B cell (primary cell): Measurements from ENCODE around the gene PSMB2. TPM values are rescaled to one million over a fixed set of nuclear protein-coding genes. Genes with fewer than 3 reads are reported as not detected.

Experiments used
- ATAC-seq: fragments of 200-7000 bp; cut with Tn5 transposase; one replicate; pipeline ENCODE4 v1.10.0; 2021; ENCODE audit warnings: low read depth, mild to moderate bottlenecking, moderate number of reproducible peaks, moderate library complexity
- CTCF ChIA-PET: fragments of 350-600 bp; sonication (Branson Sonifier 250); formaldehyde crosslinking; loops from one replicate; lab custom pipeline; 2021; ENCODE audit warnings: antibody characterized with exemption, inconsistent platforms; lab: Charles Lee
- POLR2A ChIA-PET: fragments of 350-600 bp; sonication (Branson Sonifier 250); formaldehyde crosslinking; loops from one replicate; lab custom pipeline; 2021; ENCODE audit warnings: antibody characterized with exemption; lab: Charles Lee
- DNase-seq: peaks from one replicate; pipeline ENCODE4 v3.0.0; 2013
- H2AFZ ChIP-seq: 2 replicates; pipeline ENCODE4 v1.6.1; 2012; ENCODE audit warnings: mild to moderate bottlenecking, low read depth, low read length; ENCODE audit not compliant: insufficient read depth, poor library complexity, severe bottlenecking
- H3K27ac ChIP-seq, 2 donors: 1 replicate in 1 of 2; 2 replicates in 1 of 2; pipeline ENCODE4 v1.5.1; 2012 to 2013; ENCODE audit warnings: low read length in 2 of 2, mild to moderate bottlenecking in 2 of 2, moderate library complexity in 1 of 2
- H3K27me3 ChIP-seq, 4 experiments: fragments of 200-600 bp in 1 of 4; sonication (generic) in 1 of 4; replicated peaks in 1 of 4; 1 replicate in 2 of 4; 2 replicates in 2 of 4; pipeline versions ENCODE4 v1.6.1 to v1.7.0; 2013 to 2016; ENCODE audit warnings: low read length in 3 of 4, mild to moderate bottlenecking in 2 of 4, mixed read lengths in 1 of 4, moderate library complexity in 1 of 4; ENCODE audit not compliant: insufficient read depth in 4 of 4, control insufficient read depth in 3 of 4; ENCODE audit errors: control extremely low read depth in 1 of 4
- H3K36me3 ChIP-seq, 2 experiments: replicated peaks in 1 of 2; 1 replicate in 1 of 2; 2 replicates in 1 of 2; pipeline versions ENCODE4 v1.6.1 to v1.7.1; 2013; ENCODE audit warnings: low read length in 1 of 2; ENCODE audit not compliant: insufficient read depth in 2 of 2, control insufficient read depth in 1 of 2; ENCODE audit errors: control extremely low read depth in 1 of 2, extremely low read depth in 1 of 2
- H3K4me1 ChIP-seq, 2 donors: fragments of 200-600 bp in 1 of 2; sonication (generic) in 1 of 2; 1 replicate in 1 of 2; 2 replicates in 1 of 2; pipeline versions ENCODE4 v1.5.1 to v1.6.1; 2013 to 2017; ENCODE audit warnings: low read length in 2 of 2; ENCODE audit not compliant: control insufficient read depth in 2 of 2, insufficient read depth in 2 of 2
- H3K4me2 ChIP-seq: replicated peaks from 2 replicates; pipeline ENCODE3; 2012; ENCODE audit warnings: mild to moderate bottlenecking, low read depth, low read length; ENCODE audit not compliant: poor library complexity, severe bottlenecking
- H3K4me3 ChIP-seq, 5 experiments: fragments of 200-600 bp in 1 of 5; sonication (generic) in 1 of 5; 1 replicate in 3 of 5; 2 replicates in 2 of 5; pipeline versions ENCODE4 v1.5.1 to v1.7.0; 2011 to 2016; ENCODE audit warnings: low read length in 4 of 5, mild to moderate bottlenecking in 4 of 5, low read depth in 2 of 5, control low read depth in 1 of 5, moderate library complexity in 1 of 5; ENCODE audit not compliant: insufficient read depth in 1 of 5; ENCODE audit errors: control extremely low read depth in 1 of 5, extremely low read depth in 1 of 5
- H3K79me2 ChIP-seq: fragments of 200-600 bp; sonication (generic); one replicate; pipeline ENCODE4 v1.6.0; 2016; ENCODE audit warnings: low read length; ENCODE audit not compliant: control insufficient read depth, insufficient read depth
- H3K9ac ChIP-seq: fragments of 200-600 bp; sonication (generic); 2 replicates; pipeline ENCODE4 v1.6.1; 2017; ENCODE audit warnings: mild to moderate bottlenecking, low read length, moderate library complexity
- H3K9me3 ChIP-seq, 3 donors: one replicate each; pipeline versions ENCODE4 v1.6.1 to v1.7.1; 2013; ENCODE audit warnings: low read length in 2 of 3; ENCODE audit not compliant: control insufficient read depth in 2 of 3, insufficient read depth in 1 of 3; ENCODE audit errors: control extremely low read depth in 1 of 3
- H4K20me1 ChIP-seq: 2 replicates; pipeline ENCODE4 v1.6.0; 2012; ENCODE audit warnings: mild to moderate bottlenecking, low read length; ENCODE audit not compliant: insufficient read depth, control insufficient read depth, poor library complexity, severe bottlenecking
- H3K27ac Mint-ChIP-seq: one replicate; pipeline ENCODE4 v1.8.0; 2021; ENCODE audit warnings: mixed read lengths
- H3K27me3 Mint-ChIP-seq: one replicate; pipeline ENCODE4 v1.8.0; 2021; ENCODE audit warnings: mixed read lengths
- H3K4me1 Mint-ChIP-seq: one replicate; pipeline ENCODE4 v1.8.0; 2021; ENCODE audit warnings: mixed read lengths
- H3K4me3 Mint-ChIP-seq: one replicate; pipeline ENCODE4 v1.8.0; 2021; ENCODE audit warnings: mixed read lengths
- H3K9me3 Mint-ChIP-seq: one replicate; pipeline ENCODE4 v1.8.0; 2022; ENCODE audit warnings: mixed read lengths; ENCODE audit not compliant: insufficient read depth
- EZH2 ChIP-seq: IDR thresholded peaks from 2 replicates; pipeline ENCODE4 v1.6.1; 2012; ENCODE audit warnings: borderline replicate concordance, low read depth, mild to moderate bottlenecking, moderate library complexity, low read length; ENCODE audit not compliant: insufficient read depth, poor library complexity, severe bottlenecking
- WGBS: methylation state at CpG from one replicate; pipeline ENCODE4 v1.1.5; 2013; ENCODE audit warnings: missing lambda C conversion rate; ENCODE audit not compliant: insufficient coverage; 5-methylcytosine and 5-hydroxymethylcytosine counted together
- intact Hi-C: fragments of 100-400 bp; cut with micrococcal nuclease; formaldehyde crosslinking; loops from one replicate; pipeline ENCODE4 v1.10.0; 2022
- polyA plus RNA-seq: library from polyadenylated mRNA; depleted of rRNA; stranded (reverse); fragments of >200 nt; gene quantifications from 2 replicates; pipeline ENCODE4 v1.2.3, GENCODE V29; 2012
- total RNA-seq, 2 donors: library from RNA; stranded (reverse); fragments of 120-200 nt in 1 of 2; gene quantifications; 1 replicate in 1 of 2; 2 replicates in 1 of 2; pipeline versions ENCODE4 v1.2.3 to v1.2.4, GENCODE V29; 2013 to 2022
- TF ChIP-seq, protein P1 (sequence below): fragments of 200-600 bp; IDR thresholded peaks from one replicate; pipeline ENCODE4 v1.8.0; 2022; ENCODE audit warnings: antibody characterized with exemption, mild to moderate bottlenecking

Gene PSMB2
- total and polyA plus RNA-seq, 2 donors (not counting 1 experiment from before 2014, with no cell fraction given): 20.5 to 26.2 TPM

DNA sequence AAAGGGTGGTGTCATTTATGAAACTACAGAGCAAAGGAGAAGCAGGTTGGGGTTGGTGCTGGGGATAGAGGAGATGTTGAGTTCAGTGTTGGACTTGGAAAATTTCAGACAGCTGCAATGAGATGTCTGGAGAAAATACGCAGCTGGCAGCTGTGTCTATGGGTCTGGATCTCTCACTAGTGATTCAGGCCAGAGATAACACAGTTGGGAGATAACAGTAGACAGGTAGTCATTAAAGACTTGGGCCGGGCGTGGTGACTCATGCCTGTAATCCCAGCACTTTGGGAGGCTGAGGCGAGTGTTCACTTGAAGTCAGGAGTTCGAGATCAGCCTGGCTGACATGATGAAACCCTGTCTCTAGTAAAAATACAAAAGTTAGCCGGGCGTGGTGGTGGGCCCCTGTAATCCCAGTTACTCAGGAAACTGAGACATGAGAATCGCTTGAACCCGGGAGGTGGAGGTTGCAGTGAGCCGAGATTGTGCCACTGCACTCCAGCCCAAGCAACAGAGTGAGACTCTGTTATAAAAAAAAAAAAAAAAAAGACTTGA is 70.7 kb downstream of the PSMB2 start:
- Histone ChIP-seq H3K36me3 (peaks cover 0 to 5% of the 10 kb centered on the region in 2 experiments), H3K4me3 (no peak overlapping the region), H3K9me3 (peaks cover 0 to 7% (median 0%) of the 10 kb centered on the region in 3 donors), H3K27me3 (peaks cover 0 to 17% (median 6%) of the 10 kb centered on the region in 4 experiments), H3K27ac (no peak overlapping the region), H3K4me2 (no peak overlapping the region), H3K79me2 (no peaks in the 10 kb centered on the region), H4K20me1 (no peaks in the 10 kb centered on the region), H2AFZ (no peak overlapping the region), H3K9ac (no peak overlapping the region), H3K4me1 (peaks cover 6 to 9% of the 10 kb centered on the region in 2 donors)
- peaks cover 13% of the 10 kb centered on the region for H3K4me1 Mint-ChIP-seq
- intact Hi-C loops: no loop called here
- DNase-seq: no peak
- H3K27ac Mint-ChIP-seq: no peak overlapping the region
- TF ChIP-seq, protein P1, sequence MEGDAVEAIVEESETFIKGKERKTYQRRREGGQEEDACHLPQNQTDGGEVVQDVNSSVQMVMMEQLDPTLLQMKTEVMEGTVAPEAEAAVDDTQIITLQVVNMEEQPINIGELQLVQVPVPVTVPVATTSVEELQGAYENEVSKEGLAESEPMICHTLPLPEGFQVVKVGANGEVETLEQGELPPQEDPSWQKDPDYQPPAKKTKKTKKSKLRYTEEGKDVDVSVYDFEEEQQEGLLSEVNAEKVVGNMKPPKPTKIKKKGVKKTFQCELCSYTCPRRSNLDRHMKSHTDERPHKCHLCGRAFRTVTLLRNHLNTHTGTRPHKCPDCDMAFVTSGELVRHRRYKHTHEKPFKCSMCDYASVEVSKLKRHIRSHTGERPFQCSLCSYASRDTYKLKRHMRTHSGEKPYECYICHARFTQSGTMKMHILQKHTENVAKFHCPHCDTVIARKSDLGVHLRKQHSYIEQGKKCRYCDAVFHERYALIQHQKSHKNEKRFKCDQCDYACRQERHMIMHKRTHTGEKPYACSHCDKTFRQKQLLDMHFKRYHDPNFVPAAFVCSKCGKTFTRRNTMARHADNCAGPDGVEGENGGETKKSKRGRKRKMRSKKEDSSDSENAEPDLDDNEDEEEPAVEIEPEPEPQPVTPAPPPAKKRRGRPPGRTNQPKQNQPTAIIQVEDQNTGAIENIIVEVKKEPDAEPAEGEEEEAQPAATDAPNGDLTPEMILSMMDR: no peak
- no peak for TF ChIP-seq EZH2
- H3K27me3 Mint-ChIP-seq: peaks cover 26% of the 10 kb centered on the region
- ATAC-seq: no peak
- ChIA-PET CTCF (interaction anchor here (0.7 to 10.5 kb wide), 7 partner anchors 11 to 477 kb away, joined by 3 to 111 read pairs (median 7); partner anchors contain the start of gene C1orf216), POLR2A (no interaction called here)
- H3K9me3 Mint-ChIP-seq: no peaks in the 10 kb centered on the region
- H3K4me3 Mint-ChIP-seq: no peak overlapping the region
- WGBS: 96% methylated on average over 10 of the region's 10 CpGs

DNA sequence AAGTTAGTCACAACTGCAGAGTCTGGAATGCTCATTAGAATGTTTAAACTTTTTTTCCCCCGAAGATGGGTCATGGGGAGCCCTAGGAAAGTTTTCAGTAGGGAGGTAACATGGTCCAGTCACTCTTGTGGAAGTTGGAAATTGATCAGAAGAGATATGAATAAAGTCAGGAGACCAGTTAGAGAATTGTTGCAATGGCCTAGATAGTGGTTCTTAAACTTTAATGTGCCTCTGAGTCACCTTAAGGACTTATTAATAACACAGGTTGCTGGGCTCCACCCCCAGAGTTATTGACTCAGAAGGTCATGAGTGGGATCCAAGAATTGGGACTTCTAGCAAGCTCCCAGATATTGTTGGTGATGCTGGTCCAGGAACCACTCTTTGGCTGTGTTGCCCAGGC is 71.4 kb downstream of the PSMB2 start:
- CTCF ChIA-PET: interaction anchor here (0.7 to 10.5 kb wide), 5 partner anchors 10 to 206 kb away, joined by 4 to 111 read pairs (median 17); partner anchors contain the start of gene C1orf216
- Histone ChIP-seq H3K27me3 (peaks cover 0 to 17% (median 6%) of the 10 kb centered on the region in 4 experiments), H3K79me2 (no peaks in the 10 kb centered on the region), H3K27ac (no peak overlapping the region), H2AFZ (no peak overlapping the region), H3K4me3 (no peak overlapping the region), H3K9me3 (peaks cover 0 to 7% (median 0%) of the 10 kb centered on the region in 3 donors), H4K20me1 (peaks cover 5% of the 10 kb centered on the region), H3K9ac (no peak overlapping the region), H3K4me2 (no peak overlapping the region), H3K4me1 (peaks cover 6 to 8% of the 10 kb centered on the region in 2 donors), H3K36me3 (peaks cover 0 to 5% of the 10 kb centered on the region in 2 experiments)
- no peaks in the 10 kb centered on the region for H3K9me3 Mint-ChIP-seq
- intact Hi-C loops: loop anchor here (1.0 kb wide), 4 partner anchors 145 to 204 kb away; no protein-coding TSS in a partner anchor
- TF ChIP-seq EZH2: no peak
- TF ChIP-seq, protein P1: no peak
- peaks cover 8% of the 10 kb centered on the region for H3K4me1 Mint-ChIP-seq
- ATAC-seq (no peak), DNase-seq (no peak)
- POLR2A ChIA-PET: no interaction called here
- 88% methylated on average over 1 of the region's 1 CpG for WGBS
- no peak overlapping the region for H3K4me3 Mint-ChIP-seq
- peaks cover 21% of the 10 kb centered on the region for H3K27me3 Mint-ChIP-seq
- no peak overlapping the region for H3K27ac Mint-ChIP-seq
